NCI-H460 (cell line): ENCODE data around the gene MAP2K3. TPM values are rescaled to one million over a fixed set of nuclear protein-coding genes. Genes with fewer than 3 reads are reported as not detected.
"Not testable (repeated sequence)": the region's sequence is repeated elsewhere in the genome, so short reads cannot be mapped to it uniquely, and the experiment has no call there.

Experiments
- DNase-seq: peaks from one replicate; pipeline ENCODE4 v3.0.0-alpha.2; 2016; ENCODE audit warnings: low read depth; ENCODE audit errors: extremely low read depth
- total RNA-seq: library from RNA; depleted of rRNA; stranded (reverse); fragments of >200 nt; shearing (Covaris generic); gene quantifications from 2 replicates; pipeline ENCODE4 v1.2.3, GENCODE V29; 2014

Gene MAP2K3
- total RNA-seq, 1 experiment from 2014 or later: 18.6 TPM

- DNase-seq: not testable (repeated sequence)
Observed at GRCh38 chr17:21320430-21320829, 35.9 kb downstream of the MAP2K3 start.

GRCh38 chr17:21321061-21321460 lies 36.5 kb downstream of the MAP2K3 start:
- not testable (repeated sequence) for DNase-seq

- not testable (repeated sequence) for DNase-seq
Observed at GRCh38 chr17:21321744-21322191, 37.3 kb downstream of the MAP2K3 start.

- not testable (repeated sequence) for DNase-seq
Observed at GRCh38 chr17:21323257-21324111, 39.0 kb downstream of the MAP2K3 start.

GRCh38 chr17:21324741-21325140 lies 40.2 kb downstream of the MAP2K3 start:
- not testable (repeated sequence) for DNase-seq

GRCh38 chr17:21327921-21328320 lies 43.4 kb downstream of the MAP2K3 start:
- not testable (repeated sequence) for DNase-seq

GRCh38 chr17:21328778-21329177 lies 44.3 kb downstream of the MAP2K3 start:
- DNase-seq: not testable (repeated sequence)

GRCh38 chr17:21330436-21331160 lies 46.1 kb downstream of the MAP2K3 start:
- no peak for DNase-seq

GRCh38 chr17:21336541-21337294 lies 52.2 kb downstream of the MAP2K3 start:
- not testable (repeated sequence) for DNase-seq

- not testable (repeated sequence) for DNase-seq
Observed at GRCh38 chr17:21337981-21338625, 53.6 kb downstream of the MAP2K3 start.

GRCh38 chr17:21339011-21339410 lies 54.5 kb downstream of the MAP2K3 start:
- DNase-seq: no peak

- DNase-seq: not testable (repeated sequence)
Observed at GRCh38 chr17:21339571-21339970, 55.1 kb downstream of the MAP2K3 start.

GRCh38 chr17:21340407-21340806 lies 55.9 kb downstream of the MAP2K3 start:
- DNase-seq: not testable (repeated sequence)

GRCh38 chr17:21341279-21341678 lies 56.8 kb downstream of the MAP2K3 start:
- DNase-seq: not testable (repeated sequence)

GRCh38 chr17:21341925-21342540 lies 57.5 kb downstream of the MAP2K3 start:
- not testable (repeated sequence) for DNase-seq

- not testable (repeated sequence) for DNase-seq
Observed at GRCh38 chr17:21343061-21343949, 58.8 kb downstream of the MAP2K3 start.

GRCh38 chr17:21344801-21345200 lies 60.3 kb downstream of the MAP2K3 start:
- not testable (repeated sequence) for DNase-seq

GRCh38 chr17:21345236-21345635 lies 60.7 kb downstream of the MAP2K3 start:
- DNase-seq: no peak

GRCh38 chr17:21346107-21346506 lies 61.6 kb downstream of the MAP2K3 start:
- DNase-seq: not testable (repeated sequence)
